ENCODE results near the gene SLC39A6. TPM values are rescaled to one million over a fixed set of nuclear protein-coding genes. Genes with fewer than 3 reads are reported as not detected.

The SLC39A6 gene
- total RNA-seq, 1 donor from 2014 or later = 83.7 TPM

GRCh38 chr18:36064027-36064808 is 64.9 kb downstream of the SLC39A6 start:
- no peak overlapping the region for H3K4me3 ChIP-seq (ENCODE audit: low read depth, low read length)
- DNase-seq (ENCODE audit: low read depth) = no peak
- TF ChIP-seq CTCF (conservative IDR thresholded peaks at IDR 0.05; ENCODE audit: low read depth, low read length) = no peak

- H3K4me3 ChIP-seq (ENCODE audit: low read depth, low read length) = no peak overlapping the region
- TF ChIP-seq CTCF (conservative IDR thresholded peaks at IDR 0.05; ENCODE audit: low read depth, low read length) = no peak
- no peak for DNase-seq (ENCODE audit: low read depth)
Observed at GRCh38 chr18:36058674-36059073, 70.5 kb downstream of the SLC39A6 start.

Other genes starting within 250 kb of the SLC39A6 start
- gene RPRD1A, start 61.8 kb downstream of the SLC39A6 start, total RNA-seq = 41.3 and 45.4 TPM in 2 replicates
- 45.1 and 46.1 TPM in 2 replicates for gene ELP2, start 559 bp upstream of the SLC39A6 start, total RNA-seq
- 5.7 and 14.8 TPM in 2 replicates for gene MOCOS, start 58.2 kb upstream of the SLC39A6 start, total RNA-seq
- 27.3 and 28.4 TPM in 2 replicates for gene FHOD3, start 168.4 kb upstream of the SLC39A6 start, total RNA-seq